Measurements from ENCODE around the gene OOSP3.
"Not testable (repeated sequence)": the region's sequence is repeated elsewhere in the genome, so short reads cannot be mapped to it uniquely, and the experiment has no call there.

OOSP3 gene

GRCh38 chr11:59878575-59878974 is at the start of gene OOSP3:
TSS of gene OOSP3 (plus strand) at chr11:59878782. CDS start at chr11:59878809, 27 bp downstream.
- no peak for DNase-seq

- DNase-seq: no peak
Observed at GRCh38 chr11:59829358-59829757, 49.2 kb upstream of the OOSP3 start.

- DNase-seq: no peak
Observed at GRCh38 chr11:59833602-59834001, 45.0 kb upstream of the OOSP3 start.

- no peak for DNase-seq
Observed at GRCh38 chr11:59839615-59840014, 39.0 kb upstream of the OOSP3 start.

- DNase-seq: no peak
Observed at GRCh38 chr11:59841514-59841913, 37.1 kb upstream of the OOSP3 start.

GRCh38 chr11:59842316-59842715 is 36.3 kb upstream of the OOSP3 start:
- DNase-seq: no peak

GRCh38 chr11:59845399-59845798 is 33.2 kb upstream of the OOSP3 start, which contains the start of gene CBLIF:
TSS of gene CBLIF (minus strand) at chr11:59845499. CDS start at chr11:59845453, 46 bp downstream.
- DNase-seq: no peak

- DNase-seq: no peak
Observed at GRCh38 chr11:59846556-59846955, 32.0 kb upstream of the OOSP3 start.

GRCh38 chr11:59847626-59848025 is 31.0 kb upstream of the OOSP3 start:
- no peak for DNase-seq

GRCh38 chr11:59848439-59848838 is 30.1 kb upstream of the OOSP3 start:
- not testable (repeated sequence) for DNase-seq

GRCh38 chr11:59849129-59849528 is 29.5 kb upstream of the OOSP3 start:
- no peak for DNase-seq

GRCh38 chr11:59849551-59849950 is 29.0 kb upstream of the OOSP3 start:
- DNase-seq: not testable (repeated sequence)

GRCh38 chr11:59851416-59851815 is 27.2 kb upstream of the OOSP3 start:
- DNase-seq: not testable (repeated sequence)

GRCh38 chr11:59854871-59855270 is 23.7 kb upstream of the OOSP3 start:
- DNase-seq: no peak

GRCh38 chr11:59857439-59858434 is 20.8 kb upstream of the OOSP3 start:
- DNase-seq: no peak

GRCh38 chr11:59859673-59860072 is 18.9 kb upstream of the OOSP3 start:
- DNase-seq: no peak

GRCh38 chr11:59862252-59862651 is 16.3 kb upstream of the OOSP3 start:
- DNase-seq: no peak

GRCh38 chr11:59865031-59865430 is 13.6 kb upstream of the OOSP3 start:
- no peak for DNase-seq

- DNase-seq: no peak
Observed at GRCh38 chr11:59866397-59866796, 12.2 kb upstream of the OOSP3 start, which contains the start of gene TCN1. TSS of gene TCN1 (minus strand) at chr11:59866487. CDS start at chr11:59866470, 17 bp downstream.

- no peak for DNase-seq
Observed at GRCh38 chr11:59866836-59867235, 11.7 kb upstream of the OOSP3 start.

GRCh38 chr11:59867946-59868345 is 10.6 kb upstream of the OOSP3 start:
- DNase-seq: no peak

- no peak for DNase-seq
Observed at GRCh38 chr11:59872076-59872475, 6.5 kb upstream of the OOSP3 start.

GRCh38 chr11:59875856-59876519 is 2.6 kb upstream of the OOSP3 start:
- no peak for DNase-seq

- no peak for DNase-seq
Observed at GRCh38 chr11:59877325-59877724, 1.3 kb upstream of the OOSP3 start.

All from right forelimb (tissue), 1 donor.